Measurements from ENCODE around the gene ACTR2.
"Not testable (repeated sequence)": the region's sequence is repeated elsewhere in the genome, so short reads cannot be mapped to it uniquely, and the experiment has no call there.

Gene ACTR2

GRCh38 chr2:65228263-65228750 is 676 bp downstream of the ACTR2 start:
- peak overlapping the region; percentile 75 for H3K4me3 ChIP-seq (ENCODE audit: low read depth, low read length)

GRCh38 chr2:65231121-65231520 is 3.5 kb downstream of the ACTR2 start:
- H3K4me3 ChIP-seq (ENCODE audit: low read depth, low read length): no peak overlapping the region

- H3K4me3 ChIP-seq (ENCODE audit: low read depth, low read length): no peak overlapping the region
These were observed 4.4 kb downstream of the ACTR2 start for GRCh38 chr2:65231892-65232477.

GRCh38 chr2:65232636-65233035 is 5.0 kb downstream of the ACTR2 start:
- no peak overlapping the region for H3K4me3 ChIP-seq (ENCODE audit: low read depth, low read length)

- no peak overlapping the region for H3K4me3 ChIP-seq (ENCODE audit: low read depth, low read length)
These were observed 13.0 kb downstream of the ACTR2 start for GRCh38 chr2:65240657-65241056.

- H3K4me3 ChIP-seq (ENCODE audit: low read depth, low read length): not testable (repeated sequence)
These were observed 16.8 kb downstream of the ACTR2 start for GRCh38 chr2:65244452-65244851.

GRCh38 chr2:65252640-65253039 is 25.0 kb downstream of the ACTR2 start:
- no peak overlapping the region for H3K4me3 ChIP-seq (ENCODE audit: low read depth, low read length)

GRCh38 chr2:65255356-65255755 is 27.7 kb downstream of the ACTR2 start:
- H3K4me3 ChIP-seq (ENCODE audit: low read depth, low read length): no peak overlapping the region

GRCh38 chr2:65256054-65256453 is 28.4 kb downstream of the ACTR2 start:
- H3K4me3 ChIP-seq (ENCODE audit: low read depth, low read length): no peak overlapping the region

- not testable (repeated sequence) for H3K4me3 ChIP-seq (ENCODE audit: low read depth, low read length)
These were observed 30.2 kb downstream of the ACTR2 start for GRCh38 chr2:65257866-65258265.

GRCh38 chr2:65261676-65262075 is 34.0 kb downstream of the ACTR2 start:
- no peak overlapping the region for H3K4me3 ChIP-seq (ENCODE audit: low read depth, low read length)

- H3K4me3 ChIP-seq (ENCODE audit: low read depth, low read length): no peak overlapping the region
These were observed 35.6 kb downstream of the ACTR2 start for GRCh38 chr2:65263262-65263661.

GRCh38 chr2:65263986-65264385 is 36.4 kb downstream of the ACTR2 start:
- no peak overlapping the region for H3K4me3 ChIP-seq (ENCODE audit: low read depth, low read length)

GRCh38 chr2:65264821-65265670 is 37.4 kb downstream of the ACTR2 start:
- H3K4me3 ChIP-seq (ENCODE audit: low read depth, low read length): no peak overlapping the region

GRCh38 chr2:65265671-65266045 is 38.0 kb downstream of the ACTR2 start:
- H3K4me3 ChIP-seq (ENCODE audit: low read depth, low read length): no peak overlapping the region

GRCh38 chr2:65267008-65267407 is 39.4 kb downstream of the ACTR2 start:
- H3K4me3 ChIP-seq (ENCODE audit: low read depth, low read length): no peak overlapping the region

GRCh38 chr2:65268957-65269356 is 41.3 kb downstream of the ACTR2 start:
- no peak overlapping the region for H3K4me3 ChIP-seq (ENCODE audit: low read depth, low read length)

GRCh38 chr2:65273344-65273743 is 45.7 kb downstream of the ACTR2 start:
- H3K4me3 ChIP-seq (ENCODE audit: low read depth, low read length): no peak overlapping the region

GRCh38 chr2:65275141-65275915 is 47.7 kb downstream of the ACTR2 start:
- H3K4me3 ChIP-seq (ENCODE audit: low read depth, low read length): no peak overlapping the region

GRCh38 chr2:65276609-65277008 is 49.0 kb downstream of the ACTR2 start:
- no peak overlapping the region for H3K4me3 ChIP-seq (ENCODE audit: low read depth, low read length)

GRCh38 chr2:65277118-65277517 is 49.5 kb downstream of the ACTR2 start:
- H3K4me3 ChIP-seq (ENCODE audit: low read depth, low read length): no peak overlapping the region
